Measurements from ENCODE around the gene UCK1.

DNA sequence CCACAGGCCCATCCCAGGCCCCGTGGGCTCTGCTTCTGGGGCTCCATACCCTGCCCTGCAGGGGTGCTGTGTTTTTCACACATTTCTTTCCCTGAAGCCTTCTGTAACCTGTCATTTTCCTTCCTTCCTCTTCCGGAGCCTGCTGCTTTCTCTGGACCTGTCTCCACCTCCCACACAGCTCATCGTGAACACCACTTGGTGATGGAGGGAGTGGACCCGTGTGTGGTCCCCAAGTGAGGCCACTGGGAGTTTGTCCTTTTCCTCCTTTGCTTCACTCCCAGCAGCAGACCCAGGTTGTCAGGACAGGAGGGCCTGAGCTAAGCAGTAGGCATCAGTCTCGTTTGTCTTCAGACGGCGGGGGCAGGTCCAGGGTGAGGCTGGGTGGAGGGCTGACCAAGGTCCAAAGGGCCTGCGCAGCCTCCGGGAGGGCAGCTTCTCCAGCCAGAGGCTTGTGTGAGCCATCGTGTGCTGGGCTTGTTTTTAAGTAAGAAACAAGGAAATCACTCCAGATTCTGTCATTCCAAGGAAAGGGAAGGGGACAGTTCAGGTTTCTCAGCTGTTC is 34.1 kb downstream of the UCK1 start:
- TF ChIP-seq, protein P1, sequence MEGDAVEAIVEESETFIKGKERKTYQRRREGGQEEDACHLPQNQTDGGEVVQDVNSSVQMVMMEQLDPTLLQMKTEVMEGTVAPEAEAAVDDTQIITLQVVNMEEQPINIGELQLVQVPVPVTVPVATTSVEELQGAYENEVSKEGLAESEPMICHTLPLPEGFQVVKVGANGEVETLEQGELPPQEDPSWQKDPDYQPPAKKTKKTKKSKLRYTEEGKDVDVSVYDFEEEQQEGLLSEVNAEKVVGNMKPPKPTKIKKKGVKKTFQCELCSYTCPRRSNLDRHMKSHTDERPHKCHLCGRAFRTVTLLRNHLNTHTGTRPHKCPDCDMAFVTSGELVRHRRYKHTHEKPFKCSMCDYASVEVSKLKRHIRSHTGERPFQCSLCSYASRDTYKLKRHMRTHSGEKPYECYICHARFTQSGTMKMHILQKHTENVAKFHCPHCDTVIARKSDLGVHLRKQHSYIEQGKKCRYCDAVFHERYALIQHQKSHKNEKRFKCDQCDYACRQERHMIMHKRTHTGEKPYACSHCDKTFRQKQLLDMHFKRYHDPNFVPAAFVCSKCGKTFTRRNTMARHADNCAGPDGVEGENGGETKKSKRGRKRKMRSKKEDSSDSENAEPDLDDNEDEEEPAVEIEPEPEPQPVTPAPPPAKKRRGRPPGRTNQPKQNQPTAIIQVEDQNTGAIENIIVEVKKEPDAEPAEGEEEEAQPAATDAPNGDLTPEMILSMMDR (conservative IDR thresholded peaks at IDR 0.05; ENCODE audit: low read depth, low read length), result no peak
- TF ChIP-seq CEBPB (IDR thresholded peaks at IDR 0.05; ENCODE audit: low read depth, low read length) (no peak), MXI1 (IDR thresholded peaks at IDR 0.05; ENCODE audit: borderline replicate concordance, low read depth, low read length) (no peak), MAFK (IDR thresholded peaks at IDR 0.05; ENCODE audit: low read depth, low read length) (no peak), POLR2A (IDR thresholded peaks at IDR 0.05; ENCODE audit: low read depth, low read length) (no peak), RCOR1 (IDR thresholded peaks at IDR 0.05; ENCODE audit: insufficient replicate concordance, low read length) (no peak), RFX5 (IDR thresholded peaks at IDR 0.05; ENCODE audit: low read depth, low read length) (no peak), RAD21 (IDR thresholded peaks at IDR 0.05; ENCODE audit: low read length) (no peak), MAZ (IDR thresholded peaks at IDR 0.05; ENCODE audit: borderline replicate concordance, low read depth, low read length) (no peak), SMC3 (IDR thresholded peaks at IDR 0.05; ENCODE audit: low read depth, low read length) (no peak), BHLHE40 (IDR thresholded peaks at IDR 0.05; ENCODE audit: low read depth, low read length) (no peak)
- TF ChIP-seq, protein P2, sequence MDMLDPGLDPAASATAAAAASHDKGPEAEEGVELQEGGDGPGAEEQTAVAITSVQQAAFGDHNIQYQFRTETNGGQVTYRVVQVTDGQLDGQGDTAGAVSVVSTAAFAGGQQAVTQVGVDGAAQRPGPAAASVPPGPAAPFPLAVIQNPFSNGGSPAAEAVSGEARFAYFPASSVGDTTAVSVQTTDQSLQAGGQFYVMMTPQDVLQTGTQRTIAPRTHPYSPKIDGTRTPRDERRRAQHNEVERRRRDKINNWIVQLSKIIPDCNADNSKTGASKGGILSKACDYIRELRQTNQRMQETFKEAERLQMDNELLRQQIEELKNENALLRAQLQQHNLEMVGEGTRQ (IDR thresholded peaks at IDR 0.05; ENCODE audit: low read depth, low read length), result no peak
